Chondrocyte (in vitro differentiated cells): ENCODE measurements around the gene PSMB8. TPM values are rescaled to one million over a fixed set of nuclear protein-coding genes. Genes with fewer than 3 reads are reported as not detected.

ENCODE experiments used
- DNase-seq: peaks from one replicate; pipeline ENCODE4 v3.0.0; 2021; ENCODE audit warnings: mixed read lengths, low spot score
- H3K27ac Mint-ChIP-seq: one replicate; pipeline ENCODE4 v1.8.0; 2021; ENCODE audit warnings: mild to moderate bottlenecking, moderate library complexity, mixed read lengths; ENCODE audit not compliant: unreplicated experiment
- H3K27me3 Mint-ChIP-seq: 2 replicates; pipeline ENCODE4 v1.8.0; 2021; ENCODE audit warnings: low read depth, mixed read lengths
- H3K36me3 Mint-ChIP-seq: 2 replicates; pipeline ENCODE4 v1.8.0; 2021; ENCODE audit warnings: low read depth, mixed read lengths
- H3K4me1 Mint-ChIP-seq: 2 replicates; pipeline ENCODE4 v1.8.0; 2021; ENCODE audit warnings: low read depth, mild to moderate bottlenecking, mixed read lengths
- H3K4me3 Mint-ChIP-seq: one replicate; pipeline ENCODE4 v1.8.0; 2021; ENCODE audit warnings: mild to moderate bottlenecking, moderate library complexity, mixed read lengths; ENCODE audit not compliant: unreplicated experiment
- H3K9me3 Mint-ChIP-seq: 2 replicates; pipeline ENCODE4 v1.8.0; 2021; ENCODE audit warnings: low read depth, mixed read lengths
- CTCF ChIP-seq: fragments of 200-600 bp; sonication (generic); IDR thresholded peaks from 2 replicates; pipeline ENCODE4 v1.5.0; 2021; ENCODE audit warnings: antibody characterized with exemption, mild to moderate bottlenecking, moderate library complexity
- total RNA-seq: library from RNA; stranded (reverse); gene quantifications from 3 replicates; pipeline ENCODE4 v1.2.1, GENCODE V29; 2021

PSMB8 gene
- total RNA-seq, 1 donor from 2014 or later, result 14.6 TPM

DNA sequence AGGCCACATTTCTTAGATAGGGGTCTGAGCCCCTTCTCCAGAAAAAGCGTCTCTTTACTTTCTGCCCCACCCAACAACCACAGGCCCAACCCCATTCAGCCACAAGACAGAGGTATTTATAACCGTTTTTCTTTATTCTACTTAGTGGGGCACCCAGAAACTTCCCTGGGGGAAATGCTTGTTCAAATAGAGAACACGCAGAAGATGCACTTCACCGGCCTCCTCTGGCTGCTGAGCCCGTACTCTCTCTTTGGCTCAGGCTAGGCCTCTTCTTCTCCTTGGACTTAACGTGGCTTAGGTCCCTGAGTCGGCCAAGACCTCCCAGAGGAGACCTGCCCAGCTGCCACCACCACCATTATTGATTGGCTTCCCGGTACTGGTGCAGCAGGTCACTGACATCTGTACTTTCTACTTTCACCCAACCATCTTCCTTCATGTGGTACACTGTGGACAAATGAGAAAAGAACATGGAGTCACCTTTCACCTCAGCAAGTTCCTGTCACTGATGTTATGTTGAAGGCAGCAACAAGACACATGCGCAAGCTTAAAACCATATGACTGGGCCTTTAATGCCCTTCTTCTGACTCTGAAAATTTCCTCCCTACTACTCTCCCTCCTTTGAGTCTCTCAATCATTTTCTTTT is 3.1 kb downstream of the PSMB8 start:
- no peak for DNase-seq
- H3K27me3 Mint-ChIP-seq, result no peaks in the 10 kb centered on the region
- no peak overlapping the region for H3K4me3 Mint-ChIP-seq
- H3K9me3 Mint-ChIP-seq, result no peaks in the 10 kb centered on the region
- peaks cover 26% of the 10 kb centered on the region for H3K4me1 Mint-ChIP-seq
- H3K36me3 Mint-ChIP-seq, result peaks cover 3% of the 10 kb centered on the region
- H3K27ac Mint-ChIP-seq, result no peak overlapping the region
- no peak for TF ChIP-seq CTCF

- Mint-ChIP-seq H3K4me1 (peaks cover 21% of the 10 kb centered on the region), H3K36me3 (peaks cover 7% of the 10 kb centered on the region), H3K27me3 (no peaks in the 10 kb centered on the region), H3K27ac (peak overlapping the region; percentile 92), H3K9me3 (no peaks in the 10 kb centered on the region), H3K4me3 (no peak overlapping the region)
- no peak for DNase-seq
- TF ChIP-seq CTCF, result no peak
Measured at GRCh38 chr6:32839356-32839755, 4.5 kb downstream of the PSMB8 start.

DNA sequence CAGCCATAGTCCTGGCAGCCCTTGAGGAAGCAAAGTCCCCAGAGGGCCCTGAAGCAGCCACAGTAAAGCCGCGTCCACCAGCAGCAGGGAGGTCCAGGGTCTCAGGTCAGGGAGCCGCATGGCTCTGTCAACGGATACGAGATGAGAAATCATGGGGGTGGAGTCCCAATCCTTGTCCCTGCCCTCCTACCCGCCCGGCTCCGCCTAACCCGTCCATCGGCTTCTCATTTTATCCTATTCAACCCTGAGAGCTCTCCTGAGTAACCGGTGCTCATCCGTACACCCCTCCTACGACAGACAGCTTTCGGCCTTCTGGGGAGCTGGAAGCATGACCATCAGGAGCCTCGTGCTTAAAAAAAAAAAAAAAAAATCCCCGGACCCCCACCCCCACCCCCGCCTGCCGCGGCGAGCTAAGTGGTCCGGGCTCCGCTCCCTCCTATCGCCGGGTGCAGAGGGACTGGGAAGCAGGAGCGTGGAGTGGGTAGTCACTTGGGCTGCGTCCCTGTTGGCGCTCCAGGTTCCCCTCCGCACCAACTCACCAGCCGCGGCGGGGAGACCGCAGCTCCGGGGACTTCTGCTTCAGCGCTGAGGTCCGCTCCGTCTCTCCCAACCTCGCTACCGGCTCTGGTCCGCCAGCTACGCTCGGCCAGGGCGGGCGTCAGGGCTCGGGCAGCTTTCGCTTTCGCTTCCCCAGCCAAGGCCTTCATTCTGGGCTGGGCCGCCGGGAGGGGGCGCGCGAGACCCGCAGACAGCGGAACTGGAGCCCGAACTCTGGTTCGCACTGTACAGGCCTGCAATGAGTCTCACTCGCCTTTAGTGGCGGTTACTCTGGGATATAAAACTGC is 5.5 kb downstream of the PSMB8 start, which contains the start of gene TAP2:
TSS of gene TAP2 (minus strand) at position 626 of the 845 bp plus-strand sequence. CDS start at position 120, 506 bp downstream.
- H3K4me1 Mint-ChIP-seq, result peaks cover 12% of the 10 kb centered on the region
- peaks cover 7% of the 10 kb centered on the region for H3K36me3 Mint-ChIP-seq
- peak within 1 kb of the TSS; percentile 92 for H3K27ac Mint-ChIP-seq
- no peaks in the 10 kb centered on the region for H3K9me3 Mint-ChIP-seq
- peak; percentile 97 for DNase-seq
- H3K27me3 Mint-ChIP-seq, result no peaks in the 10 kb centered on the region
- peak; percentile 97 for TF ChIP-seq CTCF
- peak within 1 kb of the TSS; percentile 79 for H3K4me3 Mint-ChIP-seq

GRCh38 chr6:32837651-32838113 is 6.2 kb downstream of the PSMB8 start:
- H3K9me3 Mint-ChIP-seq, result no peaks in the 10 kb centered on the region
- peaks cover 7% of the 10 kb centered on the region for H3K36me3 Mint-ChIP-seq
- no peak for TF ChIP-seq CTCF
- DNase-seq, result no peak
- H3K4me1 Mint-ChIP-seq, result peaks cover 8% of the 10 kb centered on the region
- H3K27me3 Mint-ChIP-seq, result no peaks in the 10 kb centered on the region
- peak overlapping the region; percentile 79 for H3K4me3 Mint-ChIP-seq
- H3K27ac Mint-ChIP-seq, result no peak overlapping the region

DNA sequence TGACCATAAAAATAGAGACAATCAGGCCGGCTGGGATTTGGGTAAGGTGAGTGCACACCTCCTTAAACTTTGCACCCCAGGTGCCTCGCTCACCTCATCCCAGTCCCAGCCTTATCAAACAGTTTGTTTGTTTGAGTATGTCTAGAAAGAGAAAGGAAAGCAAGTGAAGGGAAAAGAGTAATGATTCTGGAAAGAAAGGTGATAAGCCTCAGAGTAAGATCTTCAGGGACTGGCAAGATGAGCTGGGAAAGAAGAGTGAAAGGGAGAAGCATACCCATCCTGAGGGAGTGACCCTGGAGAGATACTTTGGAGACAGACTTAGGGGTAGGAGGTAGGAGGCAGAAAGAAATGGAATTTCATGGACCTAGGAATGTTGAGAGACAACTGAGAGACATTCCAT is 7.0 kb downstream of the PSMB8 start:
- Mint-ChIP-seq H3K4me3 (no peak overlapping the region), H3K4me1 (peaks cover 8% of the 10 kb centered on the region), H3K9me3 (no peaks in the 10 kb centered on the region), H3K36me3 (peaks cover 7% of the 10 kb centered on the region), H3K27ac (no peak overlapping the region), H3K27me3 (no peaks in the 10 kb centered on the region)
- TF ChIP-seq CTCF, result no peak
- no peak for DNase-seq
